Fibroblast of lung (primary cell): ENCODE results near the gene RPH3AL. TPM values are rescaled to one million over a fixed set of nuclear protein-coding genes. Genes with fewer than 3 reads are reported as not detected.

Experiments
- DNase-seq, 2 donors: peaks; one replicate each; pipeline versions ENCODE4 v3.0.0 to v3.0.0-alpha.2; 2010; ENCODE audit warnings: low read depth in 2 of 2
- H2AFZ ChIP-seq: 2 replicates; pipeline ENCODE4 v1.5.1; 2012; ENCODE audit warnings: low read length, control low read depth, inconsistent platforms
- H3K27ac ChIP-seq: 2 replicates; pipeline ENCODE4 v1.5.1; 2011; ENCODE audit warnings: low read length, control low read depth; ENCODE audit not compliant: insufficient read depth
- H3K27me3 ChIP-seq: 2 replicates; pipeline ENCODE4 v1.5.1; 2011; ENCODE audit warnings: mild to moderate bottlenecking, low read length; ENCODE audit not compliant: control insufficient read depth, insufficient read depth
- H3K36me3 ChIP-seq: 2 replicates; pipeline ENCODE4 v1.5.1; 2011; ENCODE audit warnings: low read length; ENCODE audit not compliant: control insufficient read depth, insufficient read depth
- H3K4me1 ChIP-seq: 2 replicates; pipeline ENCODE4 v1.5.1; 2011; ENCODE audit warnings: low read length; ENCODE audit not compliant: control insufficient read depth, insufficient read depth; ENCODE audit errors: extremely low read depth
- H3K4me2 ChIP-seq: 2 replicates; pipeline ENCODE4 v1.5.1; 2011; ENCODE audit warnings: low read length, control low read depth; ENCODE audit not compliant: insufficient read depth; ENCODE audit errors: extremely low read depth
- H3K4me3 ChIP-seq, 4 experiments: fragments of 200-600 bp in 1 of 4; sonication (generic) in 1 of 4; replicated peaks in 1 of 4; 2 replicates each; pipeline ENCODE4 v1.5.1; 2011 to 2016; ENCODE audit warnings: low read length in 4 of 4, low read depth in 3 of 4, mild to moderate bottlenecking in 3 of 4, control low read depth in 2 of 4, inconsistent platforms in 1 of 4, mixed read lengths in 1 of 4; ENCODE audit not compliant: insufficient read depth in 1 of 4; ENCODE audit errors: control extremely low read depth in 1 of 4
- H3K79me2 ChIP-seq: 2 replicates; pipeline ENCODE4 v1.5.1; 2012; ENCODE audit warnings: mild to moderate bottlenecking, low read length, inconsistent platforms; ENCODE audit not compliant: control insufficient read depth, insufficient read depth
- H3K9ac ChIP-seq: 2 replicates; pipeline ENCODE4 v1.5.1; 2011; ENCODE audit warnings: mild to moderate bottlenecking, low read length, control low read depth; ENCODE audit not compliant: insufficient read depth
- H3K9me3 ChIP-seq: 2 replicates; pipeline ENCODE4 v1.5.1; 2012; ENCODE audit warnings: low read depth, low read length; ENCODE audit not compliant: control insufficient read depth, insufficient read depth
- H4K20me1 ChIP-seq: 2 replicates; pipeline ENCODE4 v1.5.1; 2011; ENCODE audit warnings: low read length; ENCODE audit not compliant: control insufficient read depth, insufficient read depth; ENCODE audit errors: extremely low read depth
- CTCF ChIP-seq, 2 donors: IDR thresholded peaks in 1 of 2; conservative IDR thresholded peaks in 1 of 2; 1 replicate in 1 of 2; 2 replicates in 1 of 2; pipeline ENCODE4 v1.5.1; 2011 to 2012; ENCODE audit warnings: low read length in 2 of 2, control low read depth in 1 of 2, inconsistent platforms in 1 of 2, low read depth in 1 of 2, mild to moderate bottlenecking in 1 of 2
- EZH2 ChIP-seq: IDR thresholded peaks from 2 replicates; pipeline ENCODE4 v1.5.1; 2012; ENCODE audit warnings: low read length, control low read depth, mild to moderate bottlenecking; ENCODE audit errors: missing control alignments
- polyA plus RNA-seq, 2 donors: library from polyadenylated mRNA; depleted of rRNA in 1 of 2; stranded (reverse) in 1 of 2; unstranded in 1 of 2; fragments of >200 nt; gene quantifications; 2 replicates each; pipeline ENCODE4 v1.2.1, GENCODE V29; 2011 to 2012; ENCODE audit warnings: missing spikeins in 1 of 2
- total RNA-seq: library from RNA; depleted of rRNA; stranded (reverse); fragments of >200 nt; gene quantifications from 2 replicates; pipeline ENCODE4 v1.2.1, GENCODE V29; 2014

RPH3AL gene
- total and polyA plus RNA-seq, 2 donors (not counting 1 experiment from before 2014, with no cell fraction given) = 0.49 to 3.0 TPM

DNA sequence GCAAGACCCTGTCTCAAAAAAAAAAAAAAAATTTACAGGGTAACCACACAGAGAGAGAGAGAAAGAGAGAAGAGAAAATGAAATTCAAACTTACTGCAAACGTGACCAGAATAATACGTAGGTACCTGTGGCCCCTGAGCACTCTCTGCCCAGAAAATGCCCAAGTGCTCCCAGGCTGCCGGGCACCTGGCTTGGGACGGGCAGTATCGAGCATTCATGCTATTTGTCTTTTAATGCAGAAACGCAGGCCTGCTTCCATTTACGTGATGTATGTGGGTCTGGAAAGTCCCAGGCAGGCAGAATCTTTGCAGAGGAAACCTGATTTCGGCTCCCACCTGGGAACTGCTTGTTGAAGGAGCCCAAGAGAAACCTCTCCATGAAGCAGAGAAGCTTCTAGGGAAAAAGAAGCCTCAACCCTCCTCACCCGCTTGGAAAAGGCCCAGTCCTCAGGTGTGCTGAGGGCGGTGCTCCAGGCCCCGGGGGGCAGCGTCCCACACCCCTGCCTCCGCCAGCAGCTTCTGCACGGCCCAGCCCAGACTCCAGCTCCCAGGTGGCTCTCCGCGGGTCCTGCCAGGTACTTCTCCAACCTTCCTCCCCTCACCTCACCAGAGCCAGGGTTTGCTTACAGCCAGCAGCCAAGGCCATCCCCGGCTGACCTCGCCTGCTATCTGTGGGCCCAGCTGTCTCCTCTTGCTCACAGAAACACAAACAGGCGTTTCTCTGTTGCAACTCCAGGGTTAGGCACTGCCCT, 14.0 kb downstream of the RPH3AL start:
- H3K27me3 ChIP-seq = no peaks in the 10 kb centered on the region
- H3K4me2 ChIP-seq = no peak overlapping the region
- no peak overlapping the region for H3K4me3 ChIP-seq
- no peaks in the 10 kb centered on the region for H3K9me3 ChIP-seq
- H3K79me2 ChIP-seq = no peaks in the 10 kb centered on the region
- H2AFZ ChIP-seq = no peak overlapping the region
- H3K4me1 ChIP-seq = no peaks in the 10 kb centered on the region
- no peak for DNase-seq
- no peak overlapping the region for H3K27ac ChIP-seq
- no peaks in the 10 kb centered on the region for H3K36me3 ChIP-seq
- no peak overlapping the region for H3K9ac ChIP-seq
- no peaks in the 10 kb centered on the region for H4K20me1 ChIP-seq
- TF ChIP-seq EZH2 (no peak), CTCF (conservative IDR thresholded peaks at IDR 0.05 in 1 of 2, IDR thresholded peaks at IDR 0.05 in 1 of 2; ENCODE audit: low read depth in 1 of 2, low read length in 2 of 2) (no peak)

DNA sequence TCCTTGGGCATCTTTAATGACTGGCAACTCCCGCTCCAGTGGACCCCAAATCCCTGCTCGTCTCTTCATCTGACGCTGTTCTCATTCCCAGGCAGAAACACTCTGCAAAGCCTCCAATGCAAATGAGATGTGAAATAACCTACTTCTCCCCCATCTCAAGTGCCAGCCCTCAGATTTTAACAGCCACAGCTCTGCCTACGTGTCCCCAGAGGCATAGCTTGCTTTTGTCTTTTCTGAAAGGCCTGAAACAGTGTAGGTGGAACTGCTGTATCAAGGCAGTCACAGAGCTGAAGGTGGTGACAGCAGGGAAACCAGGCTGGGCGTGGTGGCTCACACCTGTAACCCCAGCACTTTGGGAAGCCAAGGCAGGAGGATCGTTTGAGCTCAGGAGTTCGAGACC, 14.7 kb downstream of the RPH3AL start:
- Histone ChIP-seq H3K4me2 (no peak overlapping the region), H2AFZ (no peak overlapping the region), H3K4me3 (no peak overlapping the region), H3K9ac (no peak overlapping the region), H3K36me3 (no peaks in the 10 kb centered on the region), H3K4me1 (no peaks in the 10 kb centered on the region), H3K79me2 (no peaks in the 10 kb centered on the region), H3K27ac (no peak overlapping the region), H3K27me3 (no peaks in the 10 kb centered on the region), H4K20me1 (no peaks in the 10 kb centered on the region), H3K9me3 (no peaks in the 10 kb centered on the region)
- DNase-seq = no peak
- no peak for TF ChIP-seq EZH2

DNA sequence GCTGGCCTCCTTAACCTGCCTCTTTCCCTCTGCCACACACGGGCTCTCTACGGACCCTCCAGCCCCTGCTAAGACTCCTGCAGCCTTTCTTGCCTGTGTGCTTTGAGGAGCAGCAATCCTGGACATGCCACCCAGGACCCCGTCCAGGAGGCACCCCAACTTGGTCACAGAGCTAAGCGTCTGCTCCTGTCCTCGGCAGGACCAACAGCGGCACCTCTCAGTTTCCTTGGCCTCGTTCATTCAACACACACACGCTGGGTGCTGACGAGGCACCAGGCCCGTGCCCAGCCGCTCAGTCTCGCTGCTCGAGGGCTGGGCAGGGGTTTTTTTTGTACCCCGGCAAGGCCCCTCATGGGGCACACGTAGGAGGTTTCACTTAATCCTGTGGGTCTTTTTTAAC, 15.2 kb downstream of the RPH3AL start:
- Histone ChIP-seq H3K9me3 (no peaks in the 10 kb centered on the region), H3K9ac (no peak overlapping the region), H3K4me3 (no peak overlapping the region), H4K20me1 (no peaks in the 10 kb centered on the region), H3K36me3 (no peaks in the 10 kb centered on the region), H3K79me2 (no peaks in the 10 kb centered on the region), H3K4me1 (no peaks in the 10 kb centered on the region), H3K27ac (no peak overlapping the region), H2AFZ (no peak overlapping the region), H3K4me2 (no peak overlapping the region), H3K27me3 (no peaks in the 10 kb centered on the region)
- TF ChIP-seq CTCF (conservative IDR thresholded peaks at IDR 0.05 in 1 of 2, IDR thresholded peaks at IDR 0.05 in 1 of 2; ENCODE audit: low read depth in 1 of 2, low read length in 2 of 2) (no peak), EZH2 (no peak)
- DNase-seq = no peak
